NCI-H2029 treated with DMSO at 0.1 percent for 48 hours (cell line): ENCODE results near the gene PNMT.
"Not testable (repeated sequence)": the region's sequence is repeated elsewhere in the genome, so short reads cannot be mapped to it uniquely, and the experiment has no call there.

Experiments used
- DNase-seq: peaks from one replicate; lab custom pipeline; 2025; lab: John Stamatoyannopoulos, UW

Gene PNMT

GRCh38 chr17:39709319-39709997 lies 41.2 kb downstream of the PNMT start:
- DNase-seq = no peak

GRCh38 chr17:39709998-39710964 lies 42.0 kb downstream of the PNMT start:
- no peak for DNase-seq

- DNase-seq = not testable (repeated sequence)
Measured at GRCh38 chr17:39711071-39711470, 42.8 kb downstream of the PNMT start.

GRCh38 chr17:39711851-39712250 lies 43.6 kb downstream of the PNMT start:
- no peak for DNase-seq

- DNase-seq = no peak
Measured at GRCh38 chr17:39714234-39714633, 46.0 kb downstream of the PNMT start.

GRCh38 chr17:39715375-39716072 lies 47.3 kb downstream of the PNMT start:
- no peak for DNase-seq

GRCh38 chr17:39716073-39716818 lies 48.0 kb downstream of the PNMT start:
- DNase-seq = no peak

- DNase-seq = peak; percentile 31
Measured at GRCh38 chr17:39716879-39717536, 48.8 kb downstream of the PNMT start.

- DNase-seq = no peak
Measured at GRCh38 chr17:39717660-39718059, 49.4 kb downstream of the PNMT start.

GRCh38 chr17:39719563-39720355 lies 51.5 kb downstream of the PNMT start:
- DNase-seq = no peak
